HG03565 (cell line): ENCODE measurements around the gene ROPN1L.

Experiments
- ATAC-seq: cut with Tn5 transposase; IDR thresholded peaks from one replicate; pipeline ENCODE4 v1.9.1; 2021; ENCODE audit warnings: mild to moderate bottlenecking, moderate library complexity; ENCODE audit not compliant: unreplicated experiment

Gene ROPN1L

DNA sequence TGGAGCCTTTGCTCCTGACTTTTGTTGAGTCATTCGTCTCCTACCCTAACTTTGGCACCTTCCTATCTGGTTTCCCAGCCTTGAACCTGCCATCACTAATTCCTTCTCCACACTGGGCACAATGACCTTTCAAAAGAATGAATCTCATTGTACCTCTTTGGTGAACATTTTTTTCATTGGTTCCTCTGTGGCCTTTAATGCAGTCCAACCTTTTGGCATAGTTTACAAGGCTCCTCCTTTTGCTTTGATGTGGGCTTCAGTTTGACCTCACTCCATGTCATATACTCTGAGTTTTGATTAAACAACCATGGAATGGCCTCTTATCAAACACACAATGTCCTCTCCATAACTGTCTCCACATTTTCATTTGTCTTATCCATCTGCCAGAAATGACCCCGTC, 14.5 kb upstream of the ROPN1L start:
- ATAC-seq = no peak

DNA sequence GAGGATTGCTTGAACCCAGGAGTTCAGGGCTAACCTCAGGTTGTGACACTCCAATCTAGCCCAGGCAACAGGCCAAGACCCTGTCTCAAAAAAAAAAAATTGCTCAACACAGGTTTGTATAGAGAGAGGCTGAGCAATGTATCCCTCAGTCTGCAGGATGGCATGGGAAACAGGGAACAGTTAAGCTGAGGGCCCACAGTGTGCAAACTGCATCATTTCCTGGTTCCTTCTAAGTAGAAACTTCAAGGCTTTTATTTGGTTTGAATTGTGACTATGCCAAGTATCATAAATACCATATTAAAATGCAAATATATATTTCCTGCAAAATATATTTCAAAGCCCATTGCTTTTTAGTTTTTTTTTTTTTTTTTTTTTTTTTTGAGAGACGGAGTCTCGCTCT, 13.7 kb upstream of the ROPN1L start:
- no peak for ATAC-seq

DNA sequence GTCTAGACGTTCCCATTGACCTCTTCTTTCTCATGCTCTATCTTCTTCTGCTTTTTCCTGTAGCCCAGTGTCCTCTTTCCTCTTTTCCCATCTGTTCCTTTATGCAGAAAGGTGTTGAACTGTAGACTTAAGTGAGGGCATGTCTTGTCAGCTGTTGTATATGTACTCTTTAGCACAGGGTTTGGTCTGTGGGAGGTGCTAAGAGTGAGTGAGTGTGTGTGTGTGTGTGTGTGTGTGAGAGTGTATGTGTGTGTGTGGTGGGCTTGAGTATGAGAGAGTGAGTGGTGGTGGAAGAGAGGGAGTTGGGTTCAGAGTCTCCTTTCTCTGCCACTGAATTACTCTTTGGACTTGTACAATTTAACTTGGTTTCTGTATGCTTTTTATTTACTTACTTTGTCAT, 10.3 kb upstream of the ROPN1L start:
- no peak for ATAC-seq

DNA sequence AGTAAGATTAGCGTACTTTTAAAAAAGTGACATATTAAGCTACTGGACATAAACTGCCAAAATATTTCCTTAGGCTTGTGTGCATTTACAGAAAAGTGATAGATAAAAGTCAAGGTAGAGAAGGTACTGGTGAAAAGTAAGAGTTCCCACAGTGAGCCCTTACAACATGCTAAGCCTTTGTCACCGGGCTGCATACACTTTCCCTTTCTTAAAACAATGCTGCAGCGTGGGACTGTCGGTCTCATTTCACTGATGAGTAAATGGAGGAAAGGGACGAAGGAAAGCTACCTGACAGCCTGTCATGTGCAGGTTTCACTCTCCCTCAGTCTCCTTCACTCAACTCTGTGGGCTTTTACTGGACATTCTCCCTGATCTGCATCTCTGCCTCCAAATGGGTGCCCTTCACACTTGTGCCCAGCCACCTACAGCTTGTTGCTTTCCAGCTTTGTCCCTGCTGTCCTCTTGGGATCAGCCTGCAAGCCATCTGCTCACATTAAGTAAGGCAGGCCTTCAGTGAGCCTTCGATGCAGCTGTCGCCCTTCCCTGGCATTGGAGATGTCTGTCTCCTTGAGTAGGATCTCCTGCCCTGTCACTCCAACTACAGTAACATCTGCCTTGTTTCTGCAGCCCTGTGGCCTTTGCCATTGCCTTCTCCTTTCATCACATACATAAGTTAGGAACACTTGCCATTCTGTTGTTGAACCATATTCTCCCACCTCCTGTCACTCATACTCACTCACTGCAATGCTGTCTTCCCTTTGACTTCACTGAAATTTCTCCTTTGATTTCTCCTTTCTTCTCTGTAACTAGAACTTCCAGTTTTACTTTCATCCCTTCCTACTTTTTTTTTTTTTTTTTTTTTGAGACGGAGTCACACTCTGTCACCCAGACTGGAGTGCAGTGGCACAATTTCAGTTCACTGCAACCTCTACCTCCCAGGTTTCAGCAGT, 9.3 kb upstream of the ROPN1L start:
- no peak for ATAC-seq

DNA sequence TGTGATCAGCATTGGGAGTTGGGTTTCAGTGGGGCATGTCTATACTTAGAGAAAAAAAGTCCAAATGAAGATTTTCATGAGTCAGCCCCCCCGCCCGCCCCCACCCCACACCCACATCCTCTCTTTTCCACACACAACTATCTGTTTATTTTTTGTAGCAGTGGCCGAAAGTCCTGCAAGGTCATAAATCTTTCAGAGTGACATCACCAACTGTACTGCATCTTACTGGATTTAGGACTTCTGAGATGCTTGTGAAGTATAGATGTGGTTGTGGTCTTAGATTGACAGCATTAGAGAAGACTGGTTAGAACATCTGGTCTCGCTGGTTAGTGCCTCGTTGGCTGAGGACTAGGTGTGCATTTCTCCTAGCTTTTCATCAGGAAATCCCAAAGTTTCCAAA, 7.3 kb upstream of the ROPN1L start:
- no peak for ATAC-seq

DNA sequence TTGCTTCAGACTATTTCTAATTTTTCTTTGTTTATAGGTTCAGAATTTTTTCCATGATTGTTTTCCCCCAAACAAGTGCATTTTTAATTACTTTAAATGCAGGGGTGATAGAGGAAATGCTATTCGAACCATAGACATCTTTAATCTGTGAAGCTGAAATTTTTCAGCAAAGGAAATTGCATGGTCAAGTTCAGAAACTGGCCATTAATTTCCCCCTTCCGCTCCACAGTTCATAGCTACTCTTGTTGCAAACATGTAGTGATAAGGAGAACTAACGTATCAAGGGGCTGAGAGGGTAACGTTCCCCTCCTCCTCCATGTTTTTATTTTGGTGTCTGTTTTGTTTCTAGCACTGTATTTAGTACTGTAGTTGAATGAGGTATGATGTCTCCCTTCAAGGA, 3.4 kb upstream of the ROPN1L start:
- no peak for ATAC-seq

DNA sequence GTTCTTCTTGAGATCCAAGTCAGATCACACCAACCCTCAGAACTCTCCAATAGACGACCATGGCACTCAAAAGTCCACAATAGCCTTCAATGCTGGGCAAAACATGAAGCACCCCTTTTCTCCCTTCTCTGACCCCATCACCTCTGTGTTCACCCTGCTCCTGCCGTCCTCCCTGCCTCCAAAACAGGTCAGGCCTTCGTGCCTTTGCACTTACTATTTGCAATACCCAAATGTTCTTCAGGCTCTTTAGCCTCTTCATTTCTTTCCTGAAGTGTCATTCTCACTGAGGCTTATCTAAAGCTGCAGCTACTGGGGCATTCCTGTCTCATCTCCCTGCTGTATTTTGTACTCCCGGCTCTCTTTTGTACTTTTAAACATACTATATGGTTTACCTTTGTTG, 2.0 kb upstream of the ROPN1L start:
- ATAC-seq = no peak

DNA sequence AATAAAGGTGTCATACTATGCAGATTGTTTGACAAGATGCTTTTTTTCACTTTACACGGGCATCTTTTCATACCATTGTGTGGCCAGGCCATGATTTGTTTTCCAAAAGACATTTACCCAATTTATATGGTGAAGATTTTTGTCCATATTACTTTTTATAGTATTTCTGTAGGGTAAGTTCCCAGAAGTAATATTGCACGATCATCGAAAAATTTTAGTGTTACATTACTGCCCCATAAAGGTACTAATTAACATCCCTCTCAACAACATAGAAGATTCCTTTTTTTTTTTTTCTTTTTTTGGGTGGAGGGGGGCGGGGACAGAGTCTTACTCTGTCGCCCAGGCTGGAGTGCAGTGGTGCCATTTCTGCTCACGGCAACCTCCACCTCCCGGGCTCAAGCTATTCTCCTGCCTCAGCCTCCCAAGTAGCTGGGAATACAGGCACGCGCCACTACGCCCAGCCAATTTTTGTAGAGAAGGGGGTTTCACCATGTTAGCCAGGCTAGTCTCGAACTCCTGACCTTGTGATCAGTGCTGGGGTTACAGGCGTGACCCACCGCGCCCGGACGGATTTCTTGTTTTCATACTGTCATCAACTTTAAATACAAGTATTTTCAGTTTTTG, 1.2 kb upstream of the ROPN1L start:
- ATAC-seq = no peak

DNA sequence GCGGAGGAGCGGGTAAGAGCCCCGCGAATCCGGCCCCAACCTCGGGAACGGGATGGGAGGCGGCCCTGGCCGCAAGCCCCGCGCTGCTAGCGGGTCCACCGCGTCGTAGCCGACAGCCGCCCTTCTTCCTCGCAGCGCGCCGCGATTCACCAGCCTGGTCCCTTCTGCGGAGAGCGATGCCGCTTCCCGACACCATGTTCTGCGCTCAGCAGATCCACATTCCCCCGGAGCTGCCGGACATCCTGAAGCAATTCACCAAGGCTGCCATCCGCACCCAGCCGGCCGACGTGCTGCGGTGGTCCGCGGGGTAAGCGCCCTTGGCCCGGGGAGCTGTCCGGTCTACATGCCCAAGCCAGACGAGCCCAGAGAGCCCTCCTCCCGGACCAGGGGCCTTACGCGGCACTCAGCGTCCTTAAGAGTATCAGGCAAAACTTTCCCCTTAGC, 335 bp downstream of the ROPN1L start:
- peak; percentile 25 for ATAC-seq

DNA sequence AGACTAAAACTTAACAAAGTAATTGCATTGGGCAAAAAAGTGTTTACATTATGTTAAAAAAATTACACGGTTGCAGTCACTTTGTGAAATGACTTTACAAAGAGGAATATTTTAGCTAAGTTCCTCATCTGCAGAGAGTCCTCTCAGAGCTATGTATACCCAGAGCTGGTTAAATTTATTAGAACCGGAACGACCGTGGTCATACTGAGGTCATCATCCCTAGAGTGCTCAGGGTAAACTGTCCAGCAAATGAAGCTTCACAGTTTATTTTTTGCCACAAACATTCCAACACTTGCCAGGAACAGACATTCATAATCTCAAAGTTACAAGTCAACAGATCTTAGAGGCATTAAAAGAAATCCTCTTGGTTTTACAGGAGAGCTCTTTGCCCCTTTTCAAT, 897 bp downstream of the ROPN1L start:
- no peak for ATAC-seq

DNA sequence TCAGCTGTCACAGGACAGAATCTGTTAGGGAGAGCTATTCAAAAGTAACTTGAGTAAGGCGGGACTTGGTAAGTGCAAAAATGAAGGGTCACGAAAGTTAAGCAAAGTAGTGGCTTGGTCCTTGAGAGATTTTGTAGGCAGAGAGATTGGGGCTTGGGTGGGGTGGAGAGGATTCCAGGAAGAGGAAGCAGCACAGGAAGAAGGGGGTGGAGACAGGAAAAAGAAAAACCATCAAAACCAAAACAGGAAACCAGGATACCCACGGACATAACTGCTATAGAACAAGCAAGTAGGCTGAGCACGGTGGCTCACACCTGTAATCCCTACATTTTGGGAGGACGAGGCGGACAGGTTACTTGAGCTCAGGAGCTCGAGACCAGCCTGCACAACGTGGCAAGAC, 3.7 kb downstream of the ROPN1L start:
- ATAC-seq = no peak

DNA sequence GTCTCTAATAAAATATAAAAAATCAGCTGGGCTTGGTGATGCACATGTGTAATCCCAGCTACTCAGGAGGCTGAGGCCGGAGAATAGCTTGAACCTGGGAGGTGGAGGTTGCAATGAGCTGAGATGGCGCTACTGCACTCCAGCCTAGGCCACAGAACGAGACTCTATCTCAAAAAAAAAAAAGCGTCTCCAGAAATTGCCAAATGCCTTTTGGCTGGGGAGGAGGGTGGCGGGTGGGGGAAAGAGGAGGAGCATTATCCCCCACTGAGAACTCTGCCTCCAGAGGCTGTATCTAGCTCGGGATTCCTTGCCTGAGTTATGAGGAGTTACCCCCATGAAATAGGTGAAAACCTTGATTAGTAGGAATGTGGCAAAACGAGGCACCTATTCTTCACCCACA, 4.8 kb downstream of the ROPN1L start:
- ATAC-seq = no peak

DNA sequence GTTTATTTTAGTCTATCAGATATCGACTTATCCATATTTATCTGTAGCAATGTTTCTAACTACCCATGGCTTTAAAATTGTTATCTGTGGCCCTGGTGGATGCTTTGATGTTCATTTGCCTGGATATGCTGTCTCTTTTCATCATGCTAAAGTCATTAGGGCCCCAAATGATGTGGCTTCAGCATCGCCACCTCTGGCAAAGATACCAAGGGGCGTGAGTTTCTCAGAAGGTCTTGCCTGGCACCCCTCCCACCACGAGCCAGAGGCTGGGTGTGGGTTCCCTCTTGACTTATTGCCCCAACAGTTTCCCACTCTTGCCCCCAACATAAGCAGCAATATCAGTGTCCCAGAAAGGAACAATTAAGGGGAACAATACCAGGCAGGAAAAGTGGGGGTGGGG, 5.4 kb downstream of the ROPN1L start:
- ATAC-seq = no peak

DNA sequence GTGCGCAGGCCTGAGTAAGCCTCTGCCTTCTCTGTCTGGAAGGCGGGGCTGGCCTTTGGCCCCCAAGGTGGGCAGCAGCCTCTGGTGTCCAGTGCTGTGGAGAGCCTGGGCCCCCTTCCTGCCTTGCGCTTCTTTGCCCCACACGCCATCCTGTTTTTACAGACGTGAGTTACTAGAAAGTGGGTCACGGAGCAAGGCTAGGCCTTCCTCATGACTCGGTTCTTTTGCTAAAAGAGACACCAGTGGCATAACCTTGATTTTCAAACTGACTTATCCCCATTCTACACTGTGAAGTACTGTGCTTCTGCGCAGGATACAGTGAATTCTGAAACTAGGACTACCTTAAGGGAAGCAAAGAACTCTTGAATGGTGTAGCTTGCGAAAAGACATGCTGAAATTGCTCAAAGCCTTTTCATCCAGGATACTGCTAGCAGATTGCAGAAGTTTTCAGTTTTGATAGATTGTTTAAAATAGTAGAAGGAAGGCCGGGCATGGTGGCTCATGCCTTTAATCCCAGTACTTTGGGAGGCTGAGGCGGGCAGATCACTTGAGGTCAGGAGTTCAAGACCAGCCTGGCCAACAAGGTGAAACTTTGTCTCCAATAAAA, 7.2 kb downstream of the ROPN1L start:
- ATAC-seq = no peak

DNA sequence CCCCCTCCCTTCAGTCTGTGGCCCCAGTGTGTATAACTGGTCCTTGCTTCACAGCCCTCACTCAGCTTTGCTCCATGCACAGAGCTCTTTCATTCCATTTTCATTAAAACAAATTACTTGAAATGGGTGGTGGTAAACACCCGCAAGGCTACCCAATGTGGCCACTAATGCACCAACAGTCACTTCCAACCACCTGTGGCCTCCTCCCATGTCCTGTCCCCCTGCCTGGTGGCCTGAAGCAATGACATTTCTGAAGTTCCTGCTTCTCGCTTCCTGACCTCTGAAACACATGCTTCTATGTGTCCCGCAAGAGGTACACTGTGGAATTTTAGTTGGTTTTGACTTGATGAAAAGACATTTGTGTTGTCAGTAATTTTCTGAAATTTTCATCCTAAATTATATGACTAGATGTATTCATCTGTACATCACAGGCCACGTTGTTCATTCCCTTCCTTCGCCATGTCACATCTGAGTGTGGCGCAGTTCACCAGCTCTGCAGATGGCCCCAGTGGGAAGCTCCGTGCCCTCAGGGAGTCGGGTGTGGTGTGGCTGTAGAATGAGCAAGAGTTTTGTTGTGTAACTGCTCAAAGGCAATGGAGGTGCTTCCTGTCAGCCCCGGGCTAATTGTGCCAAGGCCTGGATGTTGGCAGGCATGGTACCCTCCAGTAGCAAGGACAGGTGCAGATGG, 9.6 kb downstream of the ROPN1L start:
- ATAC-seq = no peak

DNA sequence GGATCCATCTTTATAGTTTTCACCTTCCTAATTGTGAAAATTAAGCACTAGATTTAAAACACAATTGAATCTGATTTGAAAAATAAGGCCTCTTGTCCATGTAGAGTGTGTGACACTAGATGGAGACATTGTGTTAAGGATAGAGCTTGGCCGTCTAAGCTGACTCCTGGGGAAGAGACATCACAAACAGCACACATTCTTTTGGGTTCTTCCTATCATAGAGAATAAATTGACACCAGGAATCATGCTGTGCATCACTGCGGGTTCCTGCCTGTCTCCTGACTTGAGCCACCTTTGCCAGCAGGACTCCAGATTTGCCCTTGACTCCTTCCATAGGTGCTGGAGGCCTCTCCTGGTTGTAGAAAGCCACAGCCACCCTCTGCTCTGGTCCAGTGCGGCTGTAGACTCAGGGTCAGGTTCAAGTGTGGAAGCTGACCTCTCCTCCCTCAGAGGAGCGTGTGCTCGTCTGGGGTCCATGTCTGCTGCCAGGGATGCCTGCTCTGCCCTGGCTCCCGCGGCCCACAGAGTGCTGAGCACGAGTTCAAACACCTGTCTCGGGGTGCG, 11.2 kb downstream of the ROPN1L start:
- ATAC-seq = peak; percentile 87

DNA sequence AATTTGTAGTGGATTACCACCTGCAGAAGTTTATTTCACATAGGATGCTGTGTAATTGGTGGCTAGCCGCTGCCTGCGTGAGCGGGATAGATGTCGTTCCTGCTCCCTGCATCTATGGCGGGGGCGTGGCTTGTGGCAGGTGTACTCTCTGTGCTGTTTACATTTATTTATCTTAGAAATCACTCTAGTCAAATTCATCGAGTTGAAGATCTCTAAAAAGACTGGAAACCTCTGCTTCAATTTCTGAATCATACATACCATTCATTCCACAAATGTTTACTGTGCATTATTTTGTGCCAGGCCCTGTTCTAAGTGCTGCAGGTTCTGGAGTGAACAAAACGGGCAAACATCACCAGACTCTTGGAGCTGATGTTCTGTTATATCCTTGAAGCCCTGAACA, 11.9 kb downstream of the ROPN1L start:
- no peak for ATAC-seq

DNA sequence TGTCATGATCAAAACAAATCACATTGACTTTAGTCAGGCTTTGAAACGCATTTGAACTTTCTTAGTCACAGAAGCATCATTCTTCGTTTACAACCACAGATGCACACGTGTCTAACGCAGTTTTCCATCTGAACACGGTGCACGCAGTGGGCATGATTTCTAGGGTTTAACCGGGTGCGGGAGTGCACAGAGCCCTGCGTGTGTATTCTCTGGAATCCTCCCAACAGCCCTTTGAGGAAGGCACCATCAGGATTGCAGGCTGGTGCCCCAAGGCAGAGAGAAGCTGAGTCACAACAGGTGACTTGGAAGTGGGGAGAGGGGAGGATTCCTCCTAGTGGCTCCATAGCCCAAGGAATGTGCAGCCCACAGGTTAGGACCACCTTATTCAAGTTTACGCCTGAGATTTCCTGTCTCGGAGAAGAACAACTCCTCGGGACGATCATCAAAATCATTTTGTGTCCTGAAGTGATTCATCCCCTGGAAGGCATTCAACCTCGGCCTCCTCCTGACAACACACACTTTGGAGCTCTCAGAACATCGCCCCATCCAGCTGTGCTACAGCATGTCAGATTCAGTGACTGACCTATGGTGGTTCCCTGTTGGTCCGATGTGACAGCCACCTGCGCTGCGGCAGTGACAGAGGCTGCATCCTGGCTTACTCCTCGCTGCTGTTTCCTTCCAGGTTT, 13.1 kb downstream of the ROPN1L start:
- ATAC-seq = no peak

DNA sequence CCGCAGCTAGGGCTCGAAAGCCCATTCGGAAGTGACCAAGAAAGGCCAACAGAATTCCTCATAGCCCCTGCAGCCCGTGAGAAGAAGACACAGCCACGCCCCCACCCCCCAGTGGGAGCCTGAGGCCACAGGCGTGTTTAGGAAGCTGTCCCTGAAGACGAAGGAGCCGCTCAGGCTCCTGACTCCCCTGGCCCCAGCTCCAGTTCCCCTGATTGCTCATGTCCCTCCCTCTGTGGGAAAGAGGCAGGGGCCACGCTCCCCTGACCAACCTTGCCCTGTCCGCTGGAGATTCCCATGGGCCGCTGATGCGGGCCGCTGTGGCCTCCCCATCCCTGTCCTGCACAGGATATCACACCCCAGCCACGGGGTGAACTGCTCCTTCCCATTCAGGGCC, 13.6 kb downstream of the ROPN1L start:
- no peak for ATAC-seq

DNA sequence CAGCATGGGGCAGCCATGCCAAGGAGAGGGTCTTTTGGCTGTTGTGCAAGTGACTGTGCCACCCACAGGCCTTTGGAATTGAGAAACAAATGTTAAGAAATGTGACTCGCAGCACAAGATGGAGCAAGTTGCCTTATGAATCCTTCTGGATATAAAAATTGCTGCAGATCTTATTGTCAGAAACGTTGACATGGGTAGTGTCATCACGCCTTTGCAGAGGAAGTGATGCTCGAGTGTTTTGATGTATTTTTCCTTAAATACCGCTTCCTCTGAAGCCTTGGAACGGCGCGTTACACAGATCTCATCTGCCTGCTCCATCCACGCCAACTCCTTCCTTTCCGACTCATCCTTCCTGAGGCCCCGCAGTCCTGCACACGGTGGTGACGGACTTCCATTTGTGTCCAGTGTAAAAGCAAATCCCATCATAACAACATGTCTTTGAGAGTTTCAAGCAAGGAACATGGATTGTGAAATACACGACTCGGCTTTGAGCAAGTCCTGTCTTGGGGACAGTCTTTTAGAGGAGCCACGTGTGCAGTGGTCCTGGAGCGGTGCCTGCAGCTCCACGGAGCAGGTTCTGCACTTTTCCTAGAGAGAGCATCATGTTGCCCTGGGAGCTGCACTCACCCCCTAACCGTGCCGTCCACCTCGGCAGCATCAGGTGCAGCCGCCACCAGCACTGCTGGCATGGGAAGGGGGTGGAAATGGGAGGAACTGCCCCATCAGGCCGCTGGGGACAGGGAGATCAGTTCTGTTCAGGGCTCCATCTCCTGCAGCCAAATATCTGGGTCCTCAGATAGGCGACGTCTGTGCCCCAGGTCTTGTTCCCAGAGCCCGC, 15.1 kb downstream of the ROPN1L start:
- no peak for ATAC-seq
